GM23248 (cell line): ENCODE results near the gene BACE1-AS. TPM values are rescaled to one million over a fixed set of nuclear protein-coding genes. Genes with fewer than 3 reads are reported as not detected.

ENCODE experiments used
- DNase-seq: peaks from one replicate; pipeline ENCODE4 v3.0.0-alpha.2; 2015
- H2AFZ ChIP-seq: fragments of 200-600 bp; sonication (generic); 2 replicates; pipeline ENCODE4 v1.6.1; 2016; ENCODE audit warnings: antibody characterized with exemption
- H3F3A ChIP-seq: fragments of 200-600 bp; sonication (generic); 2 replicates; pipeline ENCODE4 v1.6.1; 2016; ENCODE audit warnings: mild to moderate bottlenecking, antibody characterized with exemption, mixed run types; ENCODE audit not compliant: insufficient read depth
- H3K27ac ChIP-seq: fragments of 200-600 bp; sonication (generic); 2 replicates; pipeline ENCODE4 v1.5.1; 2016; ENCODE audit warnings: mild to moderate bottlenecking
- H3K27me3 ChIP-seq: fragments of 200-600 bp; sonication (generic); replicated peaks from 2 replicates; pipeline ENCODE4 v1.6.1; 2016; ENCODE audit warnings: mild to moderate bottlenecking; ENCODE audit not compliant: insufficient read depth
- H3K36me3 ChIP-seq: fragments of 200-600 bp; sonication (generic); 2 replicates; pipeline ENCODE4 v1.6.1; 2016; ENCODE audit warnings: low read depth, mild to moderate bottlenecking
- H3K4me1 ChIP-seq: fragments of 200-600 bp; sonication (generic); 2 replicates; pipeline ENCODE4 v1.6.1; 2016; ENCODE audit warnings: mild to moderate bottlenecking; ENCODE audit not compliant: insufficient read depth
- H3K4me2 ChIP-seq: fragments of 200-600 bp; sonication (generic); one replicate; pipeline ENCODE4 v1.6.1; 2016; ENCODE audit warnings: mild to moderate bottlenecking; ENCODE audit not compliant: unreplicated experiment
- H3K4me3 ChIP-seq: fragments of 200-600 bp; sonication (generic); 2 replicates; pipeline ENCODE4 v1.5.1; 2016; ENCODE audit warnings: mild to moderate bottlenecking
- H3K79me2 ChIP-seq: fragments of 200-600 bp; sonication (generic); 2 replicates; pipeline ENCODE4 v1.6.1; 2016; ENCODE audit warnings: mild to moderate bottlenecking; ENCODE audit not compliant: insufficient read depth
- H3K9ac ChIP-seq: fragments of 200-600 bp; sonication (generic); 2 replicates; pipeline ENCODE4 v1.6.1; 2016; ENCODE audit warnings: mild to moderate bottlenecking
- H3K9me2 ChIP-seq: fragments of 200-600 bp; sonication (generic); 2 replicates; pipeline ENCODE4 v1.6.1; 2016; ENCODE audit warnings: mixed run types, mild to moderate bottlenecking, moderate library complexity; ENCODE audit not compliant: insufficient read depth
- H3K9me3 ChIP-seq: fragments of 200-600 bp; sonication (generic); one replicate; pipeline ENCODE4 v1.6.1; 2017; ENCODE audit warnings: low read depth
- H4K20me1 ChIP-seq: fragments of 200-600 bp; sonication (generic); 2 replicates; pipeline ENCODE4 v1.6.0; 2016; ENCODE audit not compliant: insufficient read depth
- EZH2 ChIP-seq: fragments of 200-600 bp; sonication (generic); IDR thresholded peaks from 2 replicates; pipeline ENCODE4 v1.6.1; 2018; ENCODE audit warnings: antibody characterized with exemption, mild to moderate bottlenecking; ENCODE audit not compliant: insufficient read depth, poor library complexity, severe bottlenecking
- EZH2phosphoT487 ChIP-seq: fragments of 200-600 bp; sonication (generic); IDR thresholded peaks from 2 replicates; pipeline ENCODE4 v1.6.1; 2018; ENCODE audit warnings: antibody characterized with exemption, moderate library complexity, mild to moderate bottlenecking, low read depth; ENCODE audit not compliant: insufficient read depth
- WGBS, 2 experiments: methylation state at CpG; one replicate each; pipeline ENCODE4 v1.1.6; 2015 to 2017; ENCODE audit warnings: low lambda C conversion rate in 2 of 2, low coverage in 1 of 2; ENCODE audit errors: missing lambda C conversion rate in 2 of 2; 5-methylcytosine and 5-hydroxymethylcytosine counted together
- in situ Hi-C: fragments of 300-500 bp; cut with MboI; formaldehyde crosslinking; loops from 2 replicates; pipeline ENCODE4 v1.15.0; 2020
- polyA plus RNA-seq: library from polyadenylated mRNA; unstranded; fragments of >200 nt; fragmentation: Nextera tagmentation; extraction: Ambion mirVana; gene quantifications from 2 replicates; pipeline ENCODE4 v1.2.1, GENCODE V29; 2016
- total RNA-seq: library from RNA; depleted of rRNA; stranded (reverse); fragments of >200 nt; shearing (Covaris generic); gene quantifications from 2 replicates; pipeline ENCODE4 v1.2.3, GENCODE V29; 2014

The BACE1-AS gene
- total and polyA plus RNA-seq, 2 experiments from 2014 or later = 1.5 to 6.6 TPM

DNA sequence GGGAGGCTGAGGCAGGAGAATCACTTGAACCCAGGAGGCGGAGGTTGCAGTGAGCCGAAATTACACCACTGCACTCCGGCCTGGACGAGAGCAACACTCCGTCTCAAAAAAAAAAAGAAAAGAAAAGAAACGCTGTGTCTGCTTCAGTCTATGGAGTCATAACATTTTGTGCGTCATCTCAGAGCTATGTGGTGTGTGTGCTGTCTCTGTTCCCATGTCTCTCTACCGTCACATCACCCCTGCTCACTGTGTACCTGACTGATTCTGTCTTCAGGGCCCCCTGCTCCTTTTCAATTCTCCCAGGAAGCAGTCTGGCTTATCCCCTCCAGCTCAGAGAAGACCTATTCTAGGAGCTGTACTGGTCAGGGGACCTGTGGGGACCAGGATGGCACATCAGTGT, 7.0 kb downstream of the BACE1-AS start:
- Histone ChIP-seq H3K9me2 (no peaks in the 10 kb centered on the region), H3K27me3 (no peaks in the 10 kb centered on the region), H2AFZ (no peak overlapping the region), H3K27ac (no peak overlapping the region), H3K4me2 (no peak overlapping the region), H3K4me1 (peaks cover 12% of the 10 kb centered on the region), H3K4me3 (no peak overlapping the region), H3F3A (no peaks in the 10 kb centered on the region), H3K9me3 (no peaks in the 10 kb centered on the region), H3K79me2 (0 out of 2 replicates have a peak, but pooled peaks cover 3% of the 10 kb centered on the region), H3K36me3 (peaks cover 5% of the 10 kb centered on the region), H4K20me1 (no peaks in the 10 kb centered on the region), H3K9ac (no peak overlapping the region)
- DNase-seq = no peak
- TF ChIP-seq EZH2phosphoT487 = no peak
- TF ChIP-seq EZH2 = no peak
- WGBS, 2 experiments = 92 to 95% methylated on average over 8 of the region's 8 CpGs
- in situ Hi-C loops = no loop called here

DNA sequence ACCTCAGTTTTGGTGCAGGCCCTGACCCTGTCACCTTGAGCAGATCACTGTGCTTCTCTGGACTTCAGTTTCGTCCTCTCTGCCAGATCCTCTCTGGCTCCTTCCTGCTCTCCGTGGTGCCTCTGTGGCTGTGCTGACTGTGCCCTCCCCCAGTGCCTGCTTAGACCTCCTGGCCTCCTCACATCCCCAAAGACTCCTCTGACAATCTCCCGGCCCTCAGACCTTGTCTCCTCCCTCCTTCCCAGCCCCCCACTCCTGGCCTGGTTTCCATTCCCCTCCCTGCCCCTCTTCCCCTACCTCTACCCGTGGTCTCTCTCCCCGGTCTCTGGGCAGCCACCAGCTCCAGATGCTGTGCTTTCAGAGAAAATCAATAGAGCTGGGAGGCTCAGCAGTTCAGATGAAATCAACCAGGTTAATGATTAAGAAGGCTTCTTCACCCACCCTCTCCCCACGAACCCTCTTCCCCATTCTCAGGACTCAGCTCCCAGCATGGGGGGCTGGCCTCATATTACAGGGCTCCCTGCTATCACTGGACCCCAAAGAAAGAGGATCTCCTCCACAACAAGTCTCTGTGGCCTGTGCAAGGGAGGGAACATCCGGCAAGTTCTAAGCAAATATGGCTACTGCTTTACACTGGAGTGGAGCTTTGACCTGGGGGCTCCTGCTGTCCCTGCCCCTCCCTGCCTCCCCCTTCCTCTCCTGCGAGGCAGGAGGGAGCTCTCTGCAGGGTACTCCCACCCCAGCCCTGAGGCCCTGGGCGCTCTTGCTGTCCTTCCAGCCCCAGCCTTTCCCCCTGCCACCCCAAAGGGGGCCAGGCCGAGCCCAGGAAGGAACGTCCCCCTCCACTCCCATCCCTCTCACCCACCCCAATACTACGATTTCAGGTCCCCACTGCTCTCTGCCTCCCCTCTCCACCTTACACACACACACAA, 8.5 kb downstream of the BACE1-AS start:
- no peak for DNase-seq
- H4K20me1 ChIP-seq = no peaks in the 10 kb centered on the region
- H2AFZ ChIP-seq = 0 out of 2 replicates have a peak overlapping the region, but pooled peaks have one; percentile 35
- no peak overlapping the region for H3K4me3 ChIP-seq
- TF ChIP-seq EZH2 (no peak), EZH2phosphoT487 (no peak)
- in situ Hi-C loops = no loop called here
- no peaks in the 10 kb centered on the region for H3F3A ChIP-seq
- WGBS, 2 experiments = 71 to 79% methylated on average over 11 to 12 of the region's 12 CpGs
- H3K27me3 ChIP-seq = no peaks in the 10 kb centered on the region
- 0 out of 2 replicates have a peak, but pooled peaks cover 3% of the 10 kb centered on the region for H3K79me2 ChIP-seq
- H3K36me3 ChIP-seq = no peaks in the 10 kb centered on the region
- H3K4me1 ChIP-seq = peaks cover 12% of the 10 kb centered on the region
- H3K27ac ChIP-seq = no peak overlapping the region
- H3K9me2 ChIP-seq = no peaks in the 10 kb centered on the region
- H3K9me3 ChIP-seq = no peaks in the 10 kb centered on the region
- no peak overlapping the region for H3K4me2 ChIP-seq
- peak overlapping the region; percentile 35; the same call in 1 of the 2 replicates for H3K9ac ChIP-seq

DNA sequence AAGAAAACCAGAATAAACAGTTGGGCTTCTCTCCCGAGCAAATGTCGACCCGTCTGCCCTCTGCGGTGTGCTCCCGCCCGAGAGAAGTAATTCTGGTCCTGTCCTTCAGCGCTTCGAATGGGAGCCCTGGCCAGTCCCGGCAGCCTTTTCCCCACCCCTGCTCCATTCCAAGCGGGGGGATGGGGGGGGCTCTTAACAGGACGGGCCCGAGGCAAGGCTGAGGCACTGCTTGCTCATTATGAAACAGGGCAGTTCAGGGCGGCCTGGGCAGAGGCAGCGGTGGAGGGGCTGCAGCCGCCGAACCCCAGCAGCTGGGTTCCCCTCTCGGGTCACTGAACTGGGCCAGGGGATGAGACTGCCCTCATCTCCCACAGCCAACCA, 9.1 kb downstream of the BACE1-AS start:
- peak; percentile 52 for DNase-seq
- H3K4me2 ChIP-seq = peak overlapping the region; percentile 59
- in situ Hi-C loops = no loop called here

DNA sequence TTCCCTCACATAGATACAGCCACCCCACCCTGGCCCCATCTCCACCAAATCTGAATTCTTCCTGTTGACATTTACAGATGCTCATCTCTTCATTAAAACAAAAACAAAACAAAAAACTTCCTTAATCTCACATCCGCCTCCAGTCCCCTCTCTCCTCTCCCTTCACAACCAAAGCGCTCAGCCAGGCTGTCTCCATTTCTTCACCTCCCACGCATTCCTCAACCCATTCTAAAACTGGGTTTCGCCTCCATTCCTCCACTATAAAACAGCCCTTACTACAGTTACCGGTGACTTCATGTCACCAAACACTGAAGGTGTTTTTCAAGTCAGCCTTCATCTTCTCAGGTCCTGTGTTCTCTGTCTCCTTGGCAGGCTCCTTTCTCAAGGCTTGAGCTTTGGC, 9.6 kb downstream of the BACE1-AS start:
- Histone ChIP-seq H3F3A (no peaks in the 10 kb centered on the region), H2AFZ (peak overlapping the region; percentile 35; the same call in 1 of the 2 replicates), H4K20me1 (no peaks in the 10 kb centered on the region), H3K4me3 (peak overlapping the region; percentile 29; the same call in 1 of the 2 replicates), H3K27me3 (no peaks in the 10 kb centered on the region), H3K27ac (0 out of 2 replicates have a peak overlapping the region, but pooled peaks have one; percentile 4), H3K4me2 (peak overlapping the region; percentile 59), H3K9me2 (no peaks in the 10 kb centered on the region), H3K4me1 (peaks cover 12% of the 10 kb centered on the region), H3K36me3 (no peaks in the 10 kb centered on the region), H3K79me2 (0 out of 2 replicates have a peak, but pooled peaks cover 3% of the 10 kb centered on the region), H3K9me3 (no peaks in the 10 kb centered on the region), H3K9ac (peak overlapping the region; percentile 35; the same call in 1 of the 2 replicates)
- 58% methylated on average over 5 of the region's 5 CpGs for WGBS, 2 experiments
- in situ Hi-C loops = no loop called here
- TF ChIP-seq EZH2 (no peak), EZH2phosphoT487 (no peak)
- DNase-seq = peak; percentile 58

More for the DNA sequence above, 9.1 kb downstream of the BACE1-AS start:
- H4K20me1 ChIP-seq = no peaks in the 10 kb centered on the region
- H2AFZ ChIP-seq = peak overlapping the region; percentile 35; the same call in 1 of the 2 replicates
- no peaks in the 10 kb centered on the region for H3K9me3 ChIP-seq
- H3K4me1 ChIP-seq = peaks cover 12% of the 10 kb centered on the region
- no peaks in the 10 kb centered on the region for H3K9me2 ChIP-seq
- 15 to 25% methylated on average over 14 to 17 of the region's 17 CpGs for WGBS, 2 experiments
- no peaks in the 10 kb centered on the region for H3K36me3 ChIP-seq
- TF ChIP-seq EZH2phosphoT487 (no peak), EZH2 (no peak)
- no peak overlapping the region for H3K27ac ChIP-seq
- no peaks in the 10 kb centered on the region for H3F3A ChIP-seq
- H3K27me3 ChIP-seq = no peaks in the 10 kb centered on the region
- 0 out of 2 replicates have a peak, but pooled peaks cover 3% of the 10 kb centered on the region for H3K79me2 ChIP-seq
- peak overlapping the region; percentile 29; the same call in 1 of the 2 replicates for H3K4me3 ChIP-seq
- peak overlapping the region; percentile 35; the same call in 1 of the 2 replicates for H3K9ac ChIP-seq
